GM12878 (cell line): ENCODE measurements around the gene CAPN2.

Experiments used
- ATF2 ChIP-seq: IDR thresholded peaks from 2 replicates; pipeline ENCODE4 v1.6.1; 2012; ENCODE audit warnings: low read length, inconsistent platforms
- ATF3 ChIP-seq: IDR thresholded peaks from 2 replicates; pipeline ENCODE4 v1.6.1; 2011; ENCODE audit warnings: low read depth, mild to moderate bottlenecking, low read length, moderate library complexity, borderline replicate concordance; ENCODE audit errors: extremely low read depth
- BHLHE40 ChIP-seq, 2 experiments: fragments of 450-650 bp in 1 of 2; IDR thresholded peaks; 2 replicates each; pipeline ENCODE4 v1.6.1; 2011 to 2017; ENCODE audit warnings: low read depth in 2 of 2, borderline replicate concordance in 1 of 2, improper control_type of control experiment in 1 of 2, low read length in 1 of 2, mild to moderate bottlenecking in 1 of 2
- CTCF ChIP-seq, 3 experiments: IDR thresholded peaks in 2 of 3; conservative IDR thresholded peaks in 1 of 3; 2 replicates each; pipeline ENCODE4 v1.5.1; 2011; ENCODE audit warnings: low read depth in 3 of 3, low read length in 3 of 3, mild to moderate bottlenecking in 3 of 3, control low read depth in 2 of 3, moderate library complexity in 2 of 3, inconsistent platforms in 1 of 3, mixed read lengths in 1 of 3; ENCODE audit not compliant: control insufficient read depth in 2 of 3, insufficient read depth in 1 of 3; ENCODE audit errors: extremely low read depth in 1 of 3
- ESRRA ChIP-seq: IDR thresholded peaks from 2 replicates; pipeline ENCODE4 v1.6.1; 2012; ENCODE audit warnings: mild to moderate bottlenecking, low read length, improper control_type of control experiment
- MEF2A ChIP-seq: IDR thresholded peaks from 2 replicates; pipeline ENCODE4 v1.6.1; 2011; ENCODE audit warnings: low read depth, mild to moderate bottlenecking, low read length, moderate library complexity; ENCODE audit not compliant: insufficient read depth
- POLR2A ChIP-seq: IDR thresholded peaks from 2 replicates; pipeline ENCODE4 v1.6.1; 2011; ENCODE audit warnings: low read depth, mild to moderate bottlenecking, low read length
- SMAD1 ChIP-seq: fragments of 450-650 bp; IDR thresholded peaks from 2 replicates; pipeline ENCODE4 v1.6.1; 2018; ENCODE audit warnings: mild to moderate bottlenecking, low read depth; ENCODE audit not compliant: partially characterized antibody
- ZBED1 ChIP-seq: IDR thresholded peaks from 2 replicates; pipeline ENCODE4 v1.6.1; 2016; ENCODE audit warnings: borderline replicate concordance

GRCh38 chr1:223711747-223712193 is 569 bp upstream of the CAPN2 start:
- no peak for TF ChIP-seq CTCF (IDR thresholded peaks at IDR 0.05 in 2 of 3, conservative IDR thresholded peaks at IDR 0.05 in 1 of 3; ENCODE audit: control insufficient read depth in 2 of 3, extremely low read depth in 1 of 3, insufficient read depth in 1 of 3, low read depth in 3 of 3, low read length in 3 of 3)
- no peak for TF ChIP-seq ATF3
- no peak for TF ChIP-seq MEF2A
- no peak for TF ChIP-seq SMAD1
- no peak for TF ChIP-seq ATF2
- no peak for TF ChIP-seq ESRRA
- no peak for TF ChIP-seq POLR2A
- TF ChIP-seq ZBED1: no peak
- no peak for TF ChIP-seq BHLHE40 (IDR thresholded peaks at IDR 0.05; ENCODE audit: borderline replicate concordance in 1 of 2, low read depth in 2 of 2, low read length in 1 of 2)
